ENCODE measurements around the gene PLOD1. TPM values are rescaled to one million over a fixed set of nuclear protein-coding genes. Genes with fewer than 3 reads are reported as not detected.
A peak's percentile ranks its signal among the peaks of the same experiment; 100 is the strongest.
"Not testable (repeated sequence)": the region's sequence is repeated elsewhere in the genome, so short reads cannot be mapped to it uniquely, and the experiment has no call there.

The PLOD1 gene
- polyA plus RNA-seq, 3 donors = 102 to 103 (median 102) TPM

- DNase-seq (ENCODE audit: low read depth in 3 of 3, low spot score in 2 of 3) = not testable (repeated sequence)
Observed at GRCh38 chr1:11935733-11936132, 1.2 kb downstream of the PLOD1 start.

- DNase-seq (ENCODE audit: low read depth in 3 of 3, low spot score in 2 of 3) = no peak
Observed at GRCh38 chr1:11938722-11939526, 4.4 kb downstream of the PLOD1 start.

- not testable (repeated sequence) for DNase-seq (ENCODE audit: low read depth in 3 of 3, low spot score in 2 of 3)
Observed at GRCh38 chr1:11939794-11940193, 5.3 kb downstream of the PLOD1 start.

- no peak for DNase-seq (ENCODE audit: low read depth in 3 of 3, low spot score in 2 of 3)
Observed at GRCh38 chr1:11940260-11940921, 5.9 kb downstream of the PLOD1 start.

- no peak for DNase-seq (ENCODE audit: low read depth in 3 of 3, low spot score in 2 of 3)
Observed at GRCh38 chr1:11942280-11942679, 7.8 kb downstream of the PLOD1 start.

- no peak for DNase-seq (ENCODE audit: low read depth in 3 of 3, low spot score in 2 of 3)
Observed at GRCh38 chr1:11943619-11944018, 9.1 kb downstream of the PLOD1 start.

- DNase-seq (ENCODE audit: low read depth in 3 of 3, low spot score in 2 of 3) = peak in 1 of 3 donors; percentile 59
Observed at GRCh38 chr1:11944358-11944931, 9.9 kb downstream of the PLOD1 start.

- DNase-seq (ENCODE audit: low read depth in 3 of 3, low spot score in 2 of 3) = no peak
Observed at GRCh38 chr1:11946647-11947046, 12.1 kb downstream of the PLOD1 start.

- no peak for DNase-seq (ENCODE audit: low read depth in 3 of 3, low spot score in 2 of 3)
Observed at GRCh38 chr1:11948822-11949458, 14.4 kb downstream of the PLOD1 start.

- no peak for DNase-seq (ENCODE audit: low read depth in 3 of 3, low spot score in 2 of 3)
Observed at GRCh38 chr1:11951901-11952300, 17.4 kb downstream of the PLOD1 start.

GRCh38 chr1:11952455-11953109, 18.1 kb downstream of the PLOD1 start:
- DNase-seq (ENCODE audit: low read depth in 3 of 3, low spot score in 2 of 3) = no peak

- no peak for DNase-seq (ENCODE audit: low read depth in 3 of 3, low spot score in 2 of 3)
Observed at GRCh38 chr1:11955221-11955620, 20.7 kb downstream of the PLOD1 start.

- no peak for DNase-seq (ENCODE audit: low read depth in 3 of 3, low spot score in 2 of 3)
Observed at GRCh38 chr1:11957398-11957797, 22.9 kb downstream of the PLOD1 start.

GRCh38 chr1:11957897-11958296, 23.4 kb downstream of the PLOD1 start:
- DNase-seq (ENCODE audit: low read depth in 3 of 3, low spot score in 2 of 3) = no peak

- DNase-seq (ENCODE audit: low read depth in 3 of 3, low spot score in 2 of 3) = no peak
Observed at GRCh38 chr1:11960276-11960675, 25.8 kb downstream of the PLOD1 start.

GRCh38 chr1:11960715-11961114, 26.2 kb downstream of the PLOD1 start:
- DNase-seq (ENCODE audit: low read depth in 3 of 3, low spot score in 2 of 3) = no peak

GRCh38 chr1:11961230-11961629, 26.7 kb downstream of the PLOD1 start:
- peak in 1 of 3 donors; percentile 64 for DNase-seq (ENCODE audit: low read depth in 3 of 3, low spot score in 2 of 3)

GRCh38 chr1:11963622-11964021, 29.1 kb downstream of the PLOD1 start:
- no peak for DNase-seq (ENCODE audit: low read depth in 3 of 3, low spot score in 2 of 3)

- DNase-seq (ENCODE audit: low read depth in 3 of 3, low spot score in 2 of 3) = no peak
Observed at GRCh38 chr1:11964656-11965055, 30.1 kb downstream of the PLOD1 start.

GRCh38 chr1:11967028-11967547, 32.6 kb downstream of the PLOD1 start:
- DNase-seq (ENCODE audit: low read depth in 3 of 3, low spot score in 2 of 3) = peak in 1 of 3 donors; percentile 32

Measured in right renal cortex interstitium (tissue), 3 donors.